Anterior cingulate cortex (tissue), 58 donors: Measurements from ENCODE around the gene RSU1.
A peak's percentile ranks its signal among the peaks of the same experiment; 100 is the strongest.

Source experiments
- DNase-seq, 58 donors: peaks; one replicate each; lab custom pipeline; 2025; lab: John Stamatoyannopoulos, UW

The RSU1 gene

GRCh38 chr10:16746856-16747255 lies 70.4 kb downstream of the RSU1 start:
- no peak for DNase-seq

GRCh38 chr10:16745061-16745460 lies 72.2 kb downstream of the RSU1 start:
- no peak for DNase-seq

- DNase-seq: no peak
Observed at GRCh38 chr10:16742165-16742960, 74.9 kb downstream of the RSU1 start.

- DNase-seq: no peak
Observed at GRCh38 chr10:16741540-16741939, 75.7 kb downstream of the RSU1 start.

DNA sequence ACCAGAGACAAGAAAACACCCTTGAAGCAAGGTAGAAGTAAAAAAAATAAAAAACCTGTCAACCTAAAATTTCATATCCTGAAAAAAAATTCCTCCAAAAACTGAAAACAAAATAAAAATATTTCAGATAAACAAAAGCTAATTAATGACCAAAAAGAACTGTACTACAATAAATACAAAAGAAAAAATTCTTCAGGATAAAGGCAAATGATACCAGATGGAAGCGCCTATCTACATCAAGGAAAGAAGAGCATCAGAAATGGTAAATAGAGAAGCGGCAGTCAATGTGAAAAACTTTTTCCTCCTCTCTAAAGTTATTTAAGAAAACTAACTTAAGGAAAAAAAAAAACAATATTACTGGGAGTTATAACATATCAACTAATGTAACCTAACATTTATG lies 79.8 kb downstream of the RSU1 start:
- no peak for DNase-seq

GRCh38 chr10:16735671-16736070 lies 81.6 kb downstream of the RSU1 start:
- no peak for DNase-seq

GRCh38 chr10:16732376-16732775 lies 84.8 kb downstream of the RSU1 start:
- no peak for DNase-seq

DNA sequence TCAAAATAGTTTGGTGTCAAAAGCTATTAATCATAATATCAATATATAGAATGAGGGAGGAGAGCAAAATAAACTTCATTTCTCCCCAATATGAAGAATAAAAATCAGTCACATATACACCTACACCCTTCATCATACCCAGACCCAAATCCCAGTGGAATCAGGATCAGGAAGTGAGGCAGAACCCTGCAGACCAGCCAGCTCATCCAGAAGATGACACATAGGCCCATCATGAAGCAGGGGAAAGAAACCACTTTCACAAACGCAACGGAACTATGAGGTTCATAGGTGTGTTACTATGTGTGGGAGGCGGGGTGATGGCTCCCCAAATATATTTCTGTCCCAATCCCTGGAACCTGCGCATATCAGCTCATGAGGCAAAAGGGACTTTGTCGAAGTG lies 89.0 kb downstream of the RSU1 start:
- DNase-seq: no peak

DNA sequence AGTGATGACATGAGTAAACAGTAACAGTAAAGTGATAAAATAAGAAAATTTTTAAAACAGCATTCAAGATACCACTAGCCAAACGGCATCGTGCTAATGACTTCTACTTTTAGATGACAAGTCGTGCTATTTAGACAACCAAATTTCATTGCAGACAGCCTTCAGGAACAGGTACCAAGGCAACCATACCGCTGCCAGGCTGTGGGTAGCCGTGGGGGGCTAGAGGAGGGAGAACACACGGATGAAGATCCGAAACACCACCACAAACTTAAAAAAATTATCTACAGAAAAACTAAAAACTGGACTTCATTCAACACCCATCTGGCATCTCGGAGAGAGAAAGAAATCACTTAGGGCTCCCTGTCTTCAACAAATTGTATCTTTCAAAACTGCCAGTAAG lies 89.6 kb downstream of the RSU1 start:
- DNase-seq: peak in 5 of 58 donors; percentile 5 to 41 (median 12)

DNA sequence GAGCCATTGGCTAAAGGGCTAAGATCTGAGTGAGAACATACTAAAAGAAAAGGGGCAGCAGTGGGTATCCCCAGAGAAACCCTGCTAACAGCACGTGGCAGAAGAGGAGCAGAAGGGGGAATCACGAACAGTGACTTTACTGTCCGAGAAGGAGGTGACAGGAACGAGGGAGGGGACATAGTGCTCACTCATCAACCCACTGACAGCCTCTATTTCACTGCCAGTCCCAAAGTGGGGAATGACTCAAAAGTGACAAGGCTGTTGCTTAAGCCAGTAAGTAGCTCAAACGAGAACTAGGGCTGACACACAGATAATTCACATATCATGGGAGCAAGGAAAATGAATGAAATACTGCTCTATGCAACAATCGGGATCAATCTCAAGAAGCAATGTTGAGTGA lies 92.7 kb downstream of the RSU1 start:
- DNase-seq: peak in 1 of 58 donors; percentile 2

GRCh38 chr10:16720812-16721211 lies 96.4 kb downstream of the RSU1 start:
- no peak for DNase-seq

DNA sequence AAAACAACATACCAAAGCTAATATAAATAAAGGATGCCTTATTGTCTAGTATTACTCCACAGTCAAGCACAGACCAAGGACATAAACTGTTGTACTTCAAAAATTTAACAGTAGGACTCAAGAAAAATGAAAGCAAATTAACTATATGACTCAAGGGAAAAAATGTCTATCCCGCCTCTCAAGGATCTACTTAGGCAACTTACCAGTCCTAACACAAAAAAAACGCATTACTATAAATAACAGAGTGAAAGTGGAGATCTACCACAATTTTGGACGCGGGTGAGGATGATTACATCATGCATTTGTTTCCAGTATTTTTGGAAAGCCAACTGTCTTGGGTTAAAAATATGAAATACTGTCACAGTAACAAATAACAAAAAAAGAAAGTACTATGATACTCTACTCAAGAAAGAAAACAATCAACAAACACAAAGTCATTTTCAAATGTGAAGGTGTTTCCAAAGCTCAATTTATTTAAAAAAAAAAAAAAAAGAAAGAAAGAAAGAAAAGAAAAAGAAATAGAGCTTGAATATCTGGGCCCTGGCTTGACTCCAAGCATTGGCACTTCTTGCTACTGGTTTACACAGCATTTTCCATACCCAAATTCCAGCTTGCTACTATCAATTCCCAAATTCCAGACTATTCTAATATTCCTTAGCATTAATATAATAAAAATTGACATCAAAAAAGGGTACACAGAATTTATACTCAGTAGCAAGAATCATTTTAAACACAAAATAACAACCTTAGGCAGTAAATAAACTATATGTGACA lies 99.4 kb downstream of the RSU1 start:
- peak in 1 of 58 donors; percentile 10 for DNase-seq

GRCh38 chr10:16716051-16716450 lies 101.2 kb downstream of the RSU1 start:
- no peak for DNase-seq

DNA sequence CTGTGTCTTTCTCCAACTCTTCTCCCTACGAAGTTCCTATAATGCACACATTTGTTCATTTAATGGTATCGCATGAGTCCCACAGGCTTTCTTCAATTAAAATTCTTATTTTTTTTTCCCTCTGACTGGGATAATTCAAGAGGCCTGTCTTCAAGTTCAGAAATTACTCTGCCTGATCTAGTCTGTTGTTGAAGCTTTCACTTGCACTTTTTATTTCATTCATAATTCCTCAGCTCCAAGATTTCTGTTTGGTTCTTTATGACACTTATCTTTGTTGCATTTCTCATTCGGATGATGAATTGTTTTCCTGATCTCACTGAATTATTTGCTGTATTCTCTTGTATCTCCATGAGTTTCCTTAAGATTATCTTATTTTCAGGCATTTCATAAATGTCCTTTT lies 103.9 kb downstream of the RSU1 start:
- DNase-seq: no peak

GRCh38 chr10:16712883-16713282 lies 104.3 kb downstream of the RSU1 start:
- no peak for DNase-seq

GRCh38 chr10:16700331-16700730 lies 116.9 kb downstream of the RSU1 start:
- DNase-seq: no peak

GRCh38 chr10:16699435-16700057 lies 117.7 kb downstream of the RSU1 start:
- DNase-seq: no peak

DNA sequence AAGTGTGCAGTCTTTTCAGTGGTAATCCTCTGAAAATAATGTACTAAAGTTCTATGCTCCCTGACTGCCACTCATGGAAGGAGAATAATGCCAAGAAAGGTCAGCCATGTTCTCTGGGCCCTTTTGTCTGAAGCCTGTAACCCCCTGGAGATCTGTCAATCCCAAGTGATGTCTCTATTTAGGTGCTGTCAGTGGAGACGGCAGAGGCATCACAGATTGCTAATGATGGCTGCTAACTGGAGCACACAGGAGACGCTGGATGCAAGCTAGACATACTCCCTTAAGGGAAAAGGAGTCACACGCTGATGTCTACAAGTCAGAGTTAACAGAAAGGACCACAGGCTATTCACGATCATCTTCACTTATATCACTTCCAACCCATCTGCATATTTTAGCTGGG lies 118.8 kb downstream of the RSU1 start:
- DNase-seq: no peak

- DNase-seq: no peak
Observed at GRCh38 chr10:16690417-16690816, 126.8 kb downstream of the RSU1 start.

GRCh38 chr10:16689696-16690095 lies 127.5 kb downstream of the RSU1 start:
- DNase-seq: no peak

GRCh38 chr10:16689227-16689626 lies 128.0 kb downstream of the RSU1 start:
- no peak for DNase-seq
